Fibroblast of lung (primary cell): ENCODE data around the gene GAK. TPM values are rescaled to one million over a fixed set of nuclear protein-coding genes. Genes with fewer than 3 reads are reported as not detected.

ENCODE experiments used
- DNase-seq, 2 donors: peaks; one replicate each; pipeline versions ENCODE4 v3.0.0 to v3.0.0-alpha.2; 2010; ENCODE audit warnings: low read depth in 2 of 2
- H2AFZ ChIP-seq: 2 replicates; pipeline ENCODE4 v1.5.1; 2012; ENCODE audit warnings: low read length, control low read depth, inconsistent platforms
- H3K27ac ChIP-seq: 2 replicates; pipeline ENCODE4 v1.5.1; 2011; ENCODE audit warnings: low read length, control low read depth; ENCODE audit not compliant: insufficient read depth
- H3K27me3 ChIP-seq: 2 replicates; pipeline ENCODE4 v1.5.1; 2011; ENCODE audit warnings: mild to moderate bottlenecking, low read length; ENCODE audit not compliant: control insufficient read depth, insufficient read depth
- H3K36me3 ChIP-seq: 2 replicates; pipeline ENCODE4 v1.5.1; 2011; ENCODE audit warnings: low read length; ENCODE audit not compliant: control insufficient read depth, insufficient read depth
- H3K4me1 ChIP-seq: 2 replicates; pipeline ENCODE4 v1.5.1; 2011; ENCODE audit warnings: low read length; ENCODE audit not compliant: control insufficient read depth, insufficient read depth; ENCODE audit errors: extremely low read depth
- H3K4me2 ChIP-seq: 2 replicates; pipeline ENCODE4 v1.5.1; 2011; ENCODE audit warnings: low read length, control low read depth; ENCODE audit not compliant: insufficient read depth; ENCODE audit errors: extremely low read depth
- H3K4me3 ChIP-seq, 4 experiments: fragments of 200-600 bp in 1 of 4; sonication (generic) in 1 of 4; replicated peaks in 1 of 4; 2 replicates each; pipeline ENCODE4 v1.5.1; 2011 to 2016; ENCODE audit warnings: low read length in 4 of 4, low read depth in 3 of 4, mild to moderate bottlenecking in 3 of 4, control low read depth in 2 of 4, inconsistent platforms in 1 of 4, mixed read lengths in 1 of 4; ENCODE audit not compliant: insufficient read depth in 1 of 4; ENCODE audit errors: control extremely low read depth in 1 of 4
- H3K79me2 ChIP-seq: 2 replicates; pipeline ENCODE4 v1.5.1; 2012; ENCODE audit warnings: mild to moderate bottlenecking, low read length, inconsistent platforms; ENCODE audit not compliant: control insufficient read depth, insufficient read depth
- H3K9ac ChIP-seq: 2 replicates; pipeline ENCODE4 v1.5.1; 2011; ENCODE audit warnings: mild to moderate bottlenecking, low read length, control low read depth; ENCODE audit not compliant: insufficient read depth
- H3K9me3 ChIP-seq: 2 replicates; pipeline ENCODE4 v1.5.1; 2012; ENCODE audit warnings: low read depth, low read length; ENCODE audit not compliant: control insufficient read depth, insufficient read depth
- H4K20me1 ChIP-seq: 2 replicates; pipeline ENCODE4 v1.5.1; 2011; ENCODE audit warnings: low read length; ENCODE audit not compliant: control insufficient read depth, insufficient read depth; ENCODE audit errors: extremely low read depth
- CTCF ChIP-seq, 2 donors: IDR thresholded peaks in 1 of 2; conservative IDR thresholded peaks in 1 of 2; 1 replicate in 1 of 2; 2 replicates in 1 of 2; pipeline ENCODE4 v1.5.1; 2011 to 2012; ENCODE audit warnings: low read length in 2 of 2, control low read depth in 1 of 2, inconsistent platforms in 1 of 2, low read depth in 1 of 2, mild to moderate bottlenecking in 1 of 2
- EZH2 ChIP-seq: IDR thresholded peaks from 2 replicates; pipeline ENCODE4 v1.5.1; 2012; ENCODE audit warnings: low read length, control low read depth, mild to moderate bottlenecking; ENCODE audit errors: missing control alignments
- polyA plus RNA-seq, 2 donors: library from polyadenylated mRNA; depleted of rRNA in 1 of 2; stranded (reverse) in 1 of 2; unstranded in 1 of 2; fragments of >200 nt; gene quantifications; 2 replicates each; pipeline ENCODE4 v1.2.1, GENCODE V29; 2011 to 2012; ENCODE audit warnings: missing spikeins in 1 of 2
- total RNA-seq: library from RNA; depleted of rRNA; stranded (reverse); fragments of >200 nt; gene quantifications from 2 replicates; pipeline ENCODE4 v1.2.1, GENCODE V29; 2014

Gene GAK
- total and polyA plus RNA-seq, 2 donors (not counting 1 experiment from before 2014, with no cell fraction given), result 10.1 to 48.2 TPM

DNA sequence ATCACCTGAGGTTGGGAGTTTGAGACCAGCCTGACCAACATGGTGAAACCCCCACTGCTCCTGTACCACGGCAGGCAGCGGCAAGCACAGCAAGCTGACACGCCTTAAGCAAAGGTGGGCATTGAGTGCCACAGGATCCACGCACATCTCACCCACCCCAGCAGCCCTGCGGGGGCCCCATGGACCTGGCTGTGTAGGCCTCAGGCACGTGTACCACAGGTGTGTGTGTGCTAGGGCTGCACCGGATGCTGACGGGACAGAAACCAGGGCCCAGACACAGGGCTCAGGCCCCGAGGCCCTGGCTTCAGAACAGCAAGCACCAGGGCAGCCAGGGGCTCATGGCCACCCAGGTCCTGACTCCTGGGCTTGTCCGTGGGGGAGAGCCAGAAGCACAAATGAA lies 46.8 kb downstream of the GAK start:
- no peak for DNase-seq
- Histone ChIP-seq H2AFZ (no peak overlapping the region), H3K9me3 (no peaks in the 10 kb centered on the region), H3K27me3 (no peaks in the 10 kb centered on the region), H4K20me1 (no peaks in the 10 kb centered on the region), H3K4me2 (no peak overlapping the region), H3K4me3 (no peak overlapping the region), H3K9ac (no peak overlapping the region), H3K79me2 (no peaks in the 10 kb centered on the region), H3K4me1 (no peaks in the 10 kb centered on the region), H3K27ac (no peak overlapping the region), H3K36me3 (peaks cover 45% of the 10 kb centered on the region)
- TF ChIP-seq EZH2, result no peak
- TF ChIP-seq CTCF (conservative IDR thresholded peaks at IDR 0.05 in 1 of 2, IDR thresholded peaks at IDR 0.05 in 1 of 2; ENCODE audit: low read depth in 1 of 2, low read length in 2 of 2), result no peak

DNA sequence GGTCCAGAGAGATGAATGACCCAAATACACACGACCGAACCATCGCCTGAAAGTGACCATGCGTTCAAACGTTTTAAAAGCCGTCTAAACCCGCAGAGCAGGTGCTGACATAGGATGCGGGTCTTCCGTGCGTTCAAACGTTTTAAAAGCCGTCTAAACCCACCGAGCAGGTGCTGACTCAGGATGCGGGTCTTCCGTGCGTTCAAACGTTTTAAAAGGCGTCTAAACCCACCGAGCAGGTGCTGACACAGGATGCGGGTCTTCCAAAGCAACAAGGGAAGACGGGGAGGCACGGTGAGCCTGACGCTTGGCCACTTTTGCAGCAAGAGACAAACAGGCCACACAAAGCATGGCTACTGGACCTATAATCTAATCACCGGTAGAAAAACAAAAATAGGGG lies 47.2 kb downstream of the GAK start:
- Histone ChIP-seq H3K4me1 (no peaks in the 10 kb centered on the region), H4K20me1 (no peaks in the 10 kb centered on the region), H3K4me2 (no peak overlapping the region), H3K27ac (no peak overlapping the region), H3K9ac (no peak overlapping the region), H2AFZ (no peak overlapping the region), H3K9me3 (no peaks in the 10 kb centered on the region), H3K36me3 (peaks cover 46% of the 10 kb centered on the region), H3K79me2 (no peaks in the 10 kb centered on the region), H3K27me3 (no peaks in the 10 kb centered on the region), H3K4me3 (no peak overlapping the region)
- DNase-seq, result no peak
- no peak for TF ChIP-seq CTCF (conservative IDR thresholded peaks at IDR 0.05 in 1 of 2, IDR thresholded peaks at IDR 0.05 in 1 of 2; ENCODE audit: low read depth in 1 of 2, low read length in 2 of 2)
- TF ChIP-seq EZH2, result no peak

GRCh38 chr4:884259-884658 lies 47.9 kb downstream of the GAK start:
- Histone ChIP-seq H3K27ac (no peak overlapping the region), H2AFZ (no peak overlapping the region), H3K4me1 (no peaks in the 10 kb centered on the region), H3K79me2 (no peaks in the 10 kb centered on the region), H3K27me3 (no peaks in the 10 kb centered on the region), H4K20me1 (no peaks in the 10 kb centered on the region), H3K9me3 (no peaks in the 10 kb centered on the region), H3K36me3 (peaks cover 41% of the 10 kb centered on the region), H3K4me2 (no peak overlapping the region), H3K9ac (no peak overlapping the region), H3K4me3 (no peak overlapping the region)
- no peak for DNase-seq
- no peak for TF ChIP-seq EZH2
- no peak for TF ChIP-seq CTCF (conservative IDR thresholded peaks at IDR 0.05 in 1 of 2, IDR thresholded peaks at IDR 0.05 in 1 of 2; ENCODE audit: low read depth in 1 of 2, low read length in 2 of 2)
